K562 (cell line): ENCODE data around the gene ATE1. TPM values are rescaled to one million over a fixed set of nuclear protein-coding genes. Genes with fewer than 3 reads are reported as not detected.

Experiments used
- ATAC-seq: fragments of 200-7000 bp; cut with Tn5 transposase; 3 replicates; pipeline ENCODE4 v1.9.1; 2020; ENCODE audit warnings: moderate library complexity
- BruUV-seq: library from RNA; stranded (reverse); fragments of 400-500 nt; replicated peaks from 2 replicates; lab custom pipeline; 2021; lab: Mats Ljungman, UMichigan
- CTCF ChIA-PET: fragments of 300-600 bp; formaldehyde crosslinking; extraction: SDS; loops from one replicate; lab custom pipeline; 2021; ENCODE audit warnings: low intra/inter-chr PET ratio; lab: Yijun Ruan, JAX
- POLR2A ChIA-PET: fragments of 300-600, 350-650 bp; sonication (Branson Sonifier 250); formaldehyde crosslinking; extraction: SDS; loops from one replicate; lab custom pipeline; 2021; ENCODE audit warnings: antibody characterized with exemption, inconsistent platforms; lab: Yijun Ruan, JAX
- DNase-seq, 4 experiments: peaks; one replicate each; pipeline versions ENCODE4 v3.0.0 to v3.0.0-alpha.2; 2011 to 2018; ENCODE audit warnings: low spot score in 3 of 4, mixed read lengths in 3 of 4; ENCODE audit errors: extremely low read depth in 1 of 4
- FAIRE-seq: peaks from 2 replicates; lab custom pipeline; 2011; peaks lifted over from hg19 to GRCh38; lab: Jason Lieb, UNC
- H2AFZ ChIP-seq: 2 replicates; pipeline ENCODE4 v1.6.0; 2011; ENCODE audit warnings: low read depth, low read length, control low read depth, inconsistent platforms
- H3K27ac ChIP-seq: fragments of 200-600 bp; 3 replicates; pipeline ENCODE4 v1.8.0; 2011; ENCODE audit warnings: low read depth, mild to moderate bottlenecking, control low read depth, inconsistent platforms, low read length, moderate library complexity, mixed read lengths; ENCODE audit errors: extremely low read depth
- H3K27me3 ChIP-seq, 2 experiments: fragments of 300-600 bp in 1 of 2; 2 replicates in 1 of 2; 3 replicates in 1 of 2; pipeline versions ENCODE4 v1.6.0 to v1.8.0; 2011; ENCODE audit warnings: inconsistent platforms in 2 of 2, low read length in 2 of 2, mild to moderate bottlenecking in 1 of 2, mixed read lengths in 1 of 2, moderate library complexity in 1 of 2; ENCODE audit not compliant: control insufficient read depth in 2 of 2, insufficient read depth in 2 of 2
- H3K36me3 ChIP-seq: fragments of 300-600 bp; 3 replicates; pipeline ENCODE4 v1.8.0; 2011; ENCODE audit warnings: mild to moderate bottlenecking, low read length, inconsistent platforms; ENCODE audit not compliant: control insufficient read depth, insufficient read depth
- H3K4me1 ChIP-seq, 2 experiments: fragments of 200-600 bp in 1 of 2; replicated peaks in 1 of 2; 2 replicates in 1 of 2; 3 replicates in 1 of 2; pipeline versions ENCODE4 v1.5.1 to v1.8.0; 2011; ENCODE audit warnings: inconsistent platforms in 2 of 2, low read length in 2 of 2, mild to moderate bottlenecking in 1 of 2, mixed read lengths in 1 of 2, moderate library complexity in 1 of 2; ENCODE audit not compliant: control insufficient read depth in 2 of 2, insufficient read depth in 2 of 2
- H3K4me2 ChIP-seq: 2 replicates; pipeline ENCODE4 v1.6.1; 2011; ENCODE audit warnings: low read length, control low read depth, inconsistent platforms, mixed read lengths; ENCODE audit not compliant: insufficient read depth
- H3K4me3 ChIP-seq: fragments of 200-600 bp; sonication (generic), shearing (Covaris generic); 2 replicates; pipeline ENCODE4 v1.5.1; 2016; ENCODE audit warnings: control low read depth, inconsistent platforms
- H3K79me2 ChIP-seq: fragments of 200-600 bp; 3 replicates; pipeline ENCODE4 v1.8.0; 2011; ENCODE audit warnings: low read length, inconsistent platforms; ENCODE audit not compliant: control insufficient read depth, insufficient read depth
- H3K9ac ChIP-seq, 2 experiments: 2 replicates each; pipeline versions ENCODE4 v1.6.0 to v1.6.1; 2011; ENCODE audit warnings: low read depth in 2 of 2, low read length in 2 of 2, control low read depth in 1 of 2, inconsistent platforms in 1 of 2, mild to moderate bottlenecking in 1 of 2, mixed read lengths in 1 of 2; ENCODE audit not compliant: insufficient read depth in 1 of 2
- H3K9me1 ChIP-seq: one replicate; pipeline ENCODE4 v1.6.0; 2011; ENCODE audit warnings: inconsistent platforms, mild to moderate bottlenecking, low read length, moderate library complexity; ENCODE audit not compliant: control insufficient read depth, insufficient read depth
- H3K9me3 ChIP-seq: replicated peaks from 2 replicates; pipeline ENCODE4 v1.5.1; 2011; ENCODE audit warnings: low read depth, low read length, inconsistent platforms; ENCODE audit not compliant: control insufficient read depth, insufficient read depth
- H4K20me1 ChIP-seq: replicated peaks from 2 replicates; pipeline ENCODE4 v1.6.1; 2011; ENCODE audit warnings: low read length, inconsistent platforms, mixed read lengths; ENCODE audit not compliant: control insufficient read depth, insufficient read depth
- CEBPG ChIP-seq, 3 experiments: fragments of 200-800 bp in 1 of 3; sonication (Bioruptor generic) in 1 of 3; sonication (generic) in 1 of 3; formaldehyde crosslinking in 1 of 3; IDR thresholded peaks in 2 of 3; conservative IDR thresholded peaks in 1 of 3; 2 replicates each; pipeline versions ENCODE4 v1.6.1 to v1.8.0; 2016 to 2022; ENCODE audit warnings: missing compliant biosample characterization in 2 of 3, missing genetic modification characterization in 2 of 3, mild to moderate bottlenecking in 1 of 3, missing genetic modification reagents in 1 of 3
- ZBTB34 ChIP-seq: fragments of 250-450 bp; sonication (Bioruptor Pico); IDR thresholded peaks from 2 replicates; pipeline ENCODE4 v1.8.0; 2021; ENCODE audit warnings: mild to moderate bottlenecking, moderate library complexity
- ZKSCAN1 ChIP-seq: fragments of 150-350 bp; IDR thresholded peaks from 2 replicates; pipeline ENCODE4 v1.6.1; 2016; ENCODE audit warnings: low read depth, low read length
- WGBS: fragments of 100-300 bp; shearing (Covaris generic); methylation state at CpG from one replicate; pipeline ENCODE4 v1.1.6; 2016; ENCODE audit warnings: low coverage, mixed read lengths; ENCODE audit not compliant: insufficient coverage; ENCODE audit errors: missing lambda C conversion rate; 5-methylcytosine and 5-hydroxymethylcytosine counted together
- in situ Hi-C: fragments of 300-500 bp; cut with MboI; formaldehyde crosslinking; loops from 4 replicates; pipeline ENCODE4 v1.15.0; 2018; ENCODE audit warnings: inconsistent platforms, mixed read lengths
- intact Hi-C: fragments of 100-400 bp; cut with micrococcal nuclease; formaldehyde crosslinking; loops from 2 replicates; pipeline ENCODE4 v1.14.2; 2022
- polyA plus RNA-seq, 8 experiments: library from polyadenylated mRNA; depleted of rRNA in 4 of 8; stranded (reverse) in 5 of 8; unstranded in 3 of 8; fragments of >200 nt; fragmentation: Nextera tagmentation in 2 of 8; fragmentation: Illumina TruSeq in 1 of 8; extraction: Ambion mirVana in 2 of 8; extraction: Trizol in 1 of 8; gene quantifications; 2 replicates each; pipeline versions ENCODE4 v1.2.1 to v1.2.3, GENCODE V29; 2011 to 2014; ENCODE audit warnings: inconsistent platforms in 1 of 8, missing spikeins in 1 of 8
- total RNA-seq, 7 experiments: library from RNA; depleted of rRNA in 6 of 7; stranded (reverse); fragments of >200 nt in 6 of 7; fragmentation: Illumina TruSeq in 2 of 7; extraction: Trizol in 2 of 7; gene quantifications; 2 replicates each; pipeline versions ENCODE4 v1.2.1 to v1.2.3, GENCODE V29; 2011 to 2021; ENCODE audit warnings: low replicate concordance in 1 of 7

Gene ATE1
- total and polyA plus RNA-seq, 9 of the 15 experiments (the other 6 are each of a cell fraction or from before 2014, with no cell fraction given), result 3.0 to 14.2 (median 8.8) TPM

GRCh38 chr10:121926157-121926556, 1.7 kb downstream of the ATE1 start:
- no peak overlapping the region for H2AFZ ChIP-seq
- H3K4me2 ChIP-seq, result no peak overlapping the region
- DNase-seq (no peak), FAIRE-seq (no peak), ATAC-seq (no peak)
- peak overlapping the region in 1 of 2 experiments; percentile 91; a peak in 1 of 4 replicates for H3K9ac ChIP-seq
- 53% methylated on average over 4 of the region's 4 CpGs for WGBS
- in situ Hi-C loops (no loop called here), intact Hi-C loops (no loop called here)
- TF ChIP-seq ZKSCAN1 (no peak), ZBTB34 (no peak), CEBPG (CRISPR knock-in tag; IDR thresholded peaks at IDR 0.05) (no peak), CEBPG (tag; conservative IDR thresholded peaks at IDR 0.05 in 1 of 2, IDR thresholded peaks at IDR 0.05 in 1 of 2) (0 out of 4 replicates have a peak, but pooled peaks of 1 of the 2 experiments have one; percentile 6)
- H3K9me1 ChIP-seq, result no peaks in the 10 kb centered on the region
- ChIA-PET CTCF (no interaction called here), POLR2A (no interaction called here)
- no TSS peak for BruUV-seq
- H3K27ac ChIP-seq, result no peak overlapping the region
- no peaks in the 10 kb centered on the region for H3K9me3 ChIP-seq
- peaks cover 31% of the 10 kb centered on the region for H3K79me2 ChIP-seq
- H3K4me3 ChIP-seq, result no peak overlapping the region
- no peaks in the 10 kb centered on the region for H3K27me3 ChIP-seq
- no peaks in the 10 kb centered on the region for H4K20me1 ChIP-seq
- H3K36me3 ChIP-seq, result peaks cover 10% of the 10 kb centered on the region; the same call in 1 of the 3 replicates
- peaks cover 6 to 10% of the 10 kb centered on the region in 2 experiments; a peak in 4 of 5 replicates for H3K4me1 ChIP-seq
